HG02852 (cell line): ENCODE data around the gene PIP.
"Not testable (repeated sequence)": the region's sequence is repeated elsewhere in the genome, so short reads cannot be mapped to it uniquely, and the experiment has no call there.

Source experiments
- ATAC-seq: cut with Tn5 transposase; IDR thresholded peaks from one replicate; pipeline ENCODE4 v1.9.1; 2021; ENCODE audit warnings: mild to moderate bottlenecking, moderate library complexity; ENCODE audit not compliant: unreplicated experiment

Gene PIP, protein sequence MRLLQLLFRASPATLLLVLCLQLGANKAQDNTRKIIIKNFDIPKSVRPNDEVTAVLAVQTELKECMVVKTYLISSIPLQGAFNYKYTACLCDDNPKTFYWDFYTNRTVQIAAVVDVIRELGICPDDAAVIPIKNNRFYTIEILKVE

DNA sequence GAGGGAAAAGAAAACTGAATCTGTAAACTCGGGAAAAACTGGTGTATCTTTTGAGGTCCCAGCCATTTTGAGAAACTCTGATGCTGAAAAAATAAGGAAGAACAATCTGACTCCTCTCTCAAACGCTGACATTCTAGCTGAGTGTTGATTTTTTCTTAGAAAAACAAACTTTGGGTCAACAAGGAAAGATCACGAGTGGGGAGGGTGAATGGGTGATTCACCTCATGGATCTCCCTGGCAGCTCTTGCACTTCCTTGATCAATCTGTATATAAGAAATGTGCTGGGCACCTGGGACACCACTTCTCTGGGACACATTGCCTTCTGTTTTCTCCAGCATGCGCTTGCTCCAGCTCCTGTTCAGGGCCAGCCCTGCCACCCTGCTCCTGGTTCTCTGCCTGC, at the start of gene PIP:
PIP (plus strand) TSS at position 297 of the 400 bp plus-strand sequence; CDS start at position 337, 40 bp downstream.
- ATAC-seq: no peak

DNA sequence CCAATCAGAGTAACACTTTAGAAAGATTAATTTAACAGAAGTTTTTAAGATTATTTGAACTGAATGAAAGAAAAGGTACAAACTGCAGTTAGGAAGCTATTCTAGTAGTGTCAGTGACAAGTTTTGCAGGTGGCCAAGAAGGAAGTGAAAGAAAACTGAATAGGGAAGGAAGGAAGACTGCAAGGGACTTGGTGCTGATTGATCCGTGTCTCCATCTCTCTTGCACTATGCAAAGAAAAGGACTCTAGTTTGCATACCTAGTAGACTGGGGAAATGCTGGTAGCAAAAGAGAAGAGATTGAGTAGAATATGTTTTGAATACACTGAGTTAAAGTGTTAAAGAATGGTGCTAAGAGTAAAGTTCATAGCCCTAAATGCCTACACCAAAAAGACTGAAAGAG, 46.8 kb upstream of the PIP start:
- no peak for ATAC-seq

DNA sequence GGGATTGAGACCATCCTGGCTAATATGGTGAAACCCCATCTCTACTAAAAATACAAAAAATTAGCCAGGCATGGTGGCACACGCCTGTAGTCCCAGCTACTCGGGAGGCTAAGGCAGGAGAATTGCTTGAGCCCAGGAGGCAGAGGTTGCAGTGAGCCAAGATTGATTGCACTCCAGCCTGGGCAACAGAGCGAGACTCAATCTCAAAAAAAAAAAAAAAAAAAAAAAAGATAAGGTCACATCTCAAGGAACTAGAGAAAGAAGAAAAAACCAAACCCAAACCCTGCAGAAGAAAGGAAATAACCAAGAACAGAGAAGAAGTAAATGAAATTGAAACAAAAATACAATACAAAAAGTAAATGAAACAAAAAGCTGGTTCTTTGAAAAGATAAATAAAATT, 46.3 kb upstream of the PIP start:
- ATAC-seq: not testable (repeated sequence)

DNA sequence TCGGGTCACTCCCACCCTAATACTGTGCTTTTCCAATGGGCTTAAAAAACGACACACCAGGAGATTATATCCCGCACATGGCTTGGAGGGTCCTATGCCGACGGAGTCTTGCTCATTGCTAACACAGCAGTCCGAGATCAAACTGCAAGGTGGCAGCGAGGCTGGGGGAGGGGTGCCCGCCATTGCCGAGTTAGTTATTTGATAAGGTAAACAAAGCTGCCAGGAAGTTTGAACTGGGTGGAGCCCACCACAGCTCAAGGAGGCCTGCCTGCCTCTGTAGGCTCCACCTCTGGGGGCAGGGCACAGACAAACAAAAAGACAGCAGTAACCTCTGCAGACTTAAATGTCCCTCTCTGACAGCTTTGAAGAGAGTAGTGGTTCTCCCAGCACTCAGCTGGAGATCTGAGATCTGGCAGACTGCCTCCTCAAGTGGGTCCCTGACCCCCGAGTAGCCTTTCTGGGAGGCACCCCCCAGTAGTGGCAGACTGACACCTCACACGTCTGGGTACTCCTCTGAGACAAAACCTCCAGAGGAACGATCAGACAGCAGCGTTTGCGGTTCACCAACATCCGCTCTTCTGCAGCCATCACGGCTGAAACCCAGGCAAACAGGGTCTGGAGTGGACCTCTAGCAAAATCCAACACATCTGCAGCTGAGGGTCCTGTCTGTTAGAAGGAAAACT, 43.2 kb upstream of the PIP start:
- ATAC-seq: not testable (repeated sequence)

DNA sequence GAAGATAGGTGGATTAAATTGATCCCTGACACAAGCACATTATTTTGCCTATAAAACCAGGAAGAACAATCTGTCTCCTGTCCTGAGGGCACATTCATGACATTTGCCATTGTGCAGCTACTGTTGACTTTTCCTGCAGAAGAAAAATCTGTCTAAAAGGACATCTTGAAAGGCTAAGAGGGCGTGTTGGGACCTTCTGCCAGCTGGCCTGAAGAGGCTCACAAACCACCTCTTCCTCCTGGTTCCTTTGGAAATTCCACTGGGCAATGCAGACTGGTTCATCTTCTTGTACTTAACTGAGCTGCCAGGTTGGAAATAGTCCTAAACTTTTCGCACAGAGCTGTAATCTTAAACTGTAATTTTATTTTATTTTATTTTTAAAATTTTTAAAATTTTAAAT, 35.7 kb upstream of the PIP start:
- ATAC-seq: no peak

DNA sequence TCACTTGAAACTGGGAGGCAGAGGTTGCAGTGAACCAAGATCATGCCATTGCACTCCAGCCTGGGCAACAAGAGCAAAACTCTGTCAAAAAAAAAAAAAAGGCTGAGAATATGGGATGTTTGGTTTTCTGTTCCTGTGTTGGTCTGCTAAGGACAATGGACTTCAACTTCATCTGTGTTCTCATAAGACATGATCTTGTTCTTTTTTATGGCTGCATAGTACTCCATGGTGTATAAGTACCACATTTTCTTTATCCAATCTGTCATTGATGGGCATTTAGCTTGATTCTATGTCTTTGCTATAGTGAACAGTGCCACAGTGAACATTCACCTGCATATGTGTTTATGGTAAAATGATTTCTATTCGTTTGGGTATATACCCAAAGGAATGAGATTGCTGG, 32.3 kb upstream of the PIP start:
- ATAC-seq: not testable (repeated sequence)

DNA sequence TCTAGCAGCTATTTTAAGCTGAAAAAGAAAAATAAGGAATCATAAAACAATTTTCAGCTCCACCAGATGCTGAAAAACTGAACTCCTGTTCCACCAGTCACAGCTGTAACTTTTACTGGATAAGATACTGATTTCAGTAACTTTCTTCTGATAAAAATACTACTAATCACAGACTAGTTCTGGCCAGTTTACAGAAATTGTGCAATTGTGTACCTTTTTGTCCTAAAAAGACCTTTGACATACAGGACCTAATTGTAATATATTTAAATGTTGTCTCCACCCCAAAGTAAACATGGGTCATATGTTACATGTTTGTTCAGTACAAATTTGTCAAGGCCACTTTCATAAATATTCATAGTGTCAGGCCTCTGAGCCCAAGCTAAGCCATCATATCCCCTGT, 27.1 kb upstream of the PIP start:
- ATAC-seq: no peak

DNA sequence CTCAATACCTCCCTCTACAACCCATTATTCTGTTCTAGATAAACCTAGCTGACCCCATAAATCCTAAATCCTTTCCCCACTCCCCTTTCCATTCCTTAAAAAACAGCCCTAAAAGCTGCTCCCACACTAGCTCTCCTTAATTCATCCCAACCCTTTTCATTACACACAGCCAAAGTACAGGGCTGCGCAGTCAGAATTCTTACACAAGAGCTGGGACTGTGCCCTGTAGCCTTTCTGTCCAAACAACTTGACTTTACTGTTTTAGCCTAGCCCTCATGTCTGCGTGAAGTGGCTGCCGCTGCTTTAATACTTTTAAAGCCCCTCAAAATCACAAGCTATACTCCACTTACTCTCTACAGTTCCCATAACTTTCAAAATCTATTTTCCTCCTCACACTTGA, 23.9 kb upstream of the PIP start:
- ATAC-seq: not testable (repeated sequence)

DNA sequence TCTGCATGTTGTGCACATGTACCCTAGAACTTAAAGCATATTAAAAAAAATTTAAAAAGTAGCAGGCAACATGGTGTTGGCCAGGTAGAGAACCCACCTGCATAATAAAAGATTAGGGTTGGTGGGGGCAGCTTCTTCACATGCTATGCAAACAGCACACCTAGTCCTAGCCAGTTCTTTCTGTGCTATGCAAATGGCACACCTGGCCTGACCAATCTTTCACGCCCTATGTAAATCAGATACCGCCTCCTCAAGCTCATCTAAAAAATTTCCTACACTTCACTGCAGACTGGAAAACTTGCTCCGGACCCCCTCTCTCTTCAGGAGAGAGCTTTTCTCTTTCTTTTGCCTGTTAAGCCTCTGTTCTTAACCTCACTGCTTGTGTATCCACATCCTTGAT, 14.5 kb upstream of the PIP start:
- ATAC-seq: no peak

DNA sequence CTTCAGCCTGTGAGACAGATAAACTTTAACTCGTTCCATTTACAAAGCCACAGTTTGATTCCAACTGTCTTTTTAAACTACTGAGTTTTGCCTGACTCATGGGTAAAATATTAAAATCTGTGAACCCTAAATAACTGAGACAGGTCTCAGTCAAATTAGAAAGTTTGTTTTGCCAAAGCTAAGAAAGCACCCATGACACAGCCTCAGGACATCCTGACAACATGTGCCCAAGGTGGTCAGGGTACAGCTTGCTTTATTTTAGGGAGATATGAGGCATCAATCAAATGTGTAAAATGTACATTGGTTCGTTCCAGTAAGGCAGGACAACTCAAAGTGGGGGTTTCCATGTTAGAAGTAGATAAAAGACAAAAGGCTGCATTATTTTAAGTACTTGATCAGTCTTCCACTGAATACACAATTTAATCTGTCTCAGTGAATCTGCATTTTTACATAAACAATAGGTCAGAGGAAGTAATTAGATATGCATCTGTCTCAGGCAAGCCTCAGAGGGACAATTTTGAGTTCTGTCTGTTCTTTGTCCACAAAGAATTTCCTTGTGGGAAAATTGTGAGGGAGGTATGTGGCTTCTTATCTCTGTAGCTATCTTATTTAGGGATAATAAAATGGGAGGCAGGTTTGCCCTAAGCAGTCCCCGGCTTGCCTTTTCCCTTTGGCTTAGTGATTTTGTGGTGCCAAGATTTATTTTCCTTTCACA, 11.0 kb upstream of the PIP start:
- ATAC-seq: no peak

DNA sequence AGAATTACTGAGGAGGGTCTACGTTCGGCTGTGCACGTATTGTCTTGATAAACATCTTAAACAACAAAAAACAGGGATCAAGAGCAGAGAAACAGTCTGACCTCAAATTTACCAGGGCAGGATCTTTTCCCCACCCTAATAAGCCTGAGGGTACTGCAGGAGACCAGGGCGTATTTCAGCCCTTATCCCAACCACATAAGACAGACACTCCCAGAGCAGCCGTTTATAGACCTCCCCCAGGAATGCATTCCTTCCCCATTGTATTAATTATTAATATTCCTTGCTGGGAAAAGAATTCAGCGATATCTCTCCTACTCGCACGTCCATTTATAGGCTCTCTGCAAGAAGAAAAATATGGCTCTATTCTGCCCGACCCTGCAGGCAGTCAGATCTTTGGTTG, 8.6 kb upstream of the PIP start:
- not testable (repeated sequence) for ATAC-seq

DNA sequence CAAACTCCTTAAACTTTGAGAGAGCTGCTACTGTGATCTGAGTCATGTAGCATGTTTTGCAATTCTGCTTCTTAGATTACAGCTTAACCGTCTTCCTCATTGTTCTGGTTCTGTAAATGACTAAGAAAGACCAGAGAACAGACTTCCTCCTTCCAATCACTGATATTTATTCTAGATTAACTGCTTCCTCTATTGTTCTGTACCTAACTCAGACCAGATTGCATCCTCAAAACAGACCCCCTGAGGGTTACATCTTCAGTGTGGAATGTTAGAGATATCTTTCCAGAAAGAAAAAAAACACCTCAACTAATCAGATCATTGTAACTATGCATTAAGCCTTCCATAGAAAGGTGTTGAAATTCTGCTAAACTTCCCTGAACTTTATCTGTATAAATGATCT, 5.7 kb upstream of the PIP start:
- no peak for ATAC-seq

DNA sequence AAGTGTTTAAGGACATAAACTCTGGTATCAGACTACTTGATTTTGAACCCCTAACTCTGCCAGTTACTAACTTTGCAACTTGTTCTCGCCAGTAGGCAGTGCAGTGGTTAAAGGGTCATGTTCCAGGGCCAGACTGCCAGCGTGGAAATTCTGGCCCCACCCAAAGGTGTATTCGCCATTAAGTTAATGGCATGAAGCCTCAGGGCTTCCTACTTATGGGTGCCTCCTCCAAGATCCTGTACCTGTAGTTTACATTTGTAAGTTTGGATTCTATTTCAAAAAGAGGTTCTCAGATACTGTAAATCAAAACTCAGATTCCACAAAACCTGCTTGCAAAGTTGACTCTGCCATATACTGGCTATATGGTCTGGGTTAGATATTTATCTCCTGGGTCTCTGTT, 2.8 kb upstream of the PIP start:
- ATAC-seq: no peak

DNA sequence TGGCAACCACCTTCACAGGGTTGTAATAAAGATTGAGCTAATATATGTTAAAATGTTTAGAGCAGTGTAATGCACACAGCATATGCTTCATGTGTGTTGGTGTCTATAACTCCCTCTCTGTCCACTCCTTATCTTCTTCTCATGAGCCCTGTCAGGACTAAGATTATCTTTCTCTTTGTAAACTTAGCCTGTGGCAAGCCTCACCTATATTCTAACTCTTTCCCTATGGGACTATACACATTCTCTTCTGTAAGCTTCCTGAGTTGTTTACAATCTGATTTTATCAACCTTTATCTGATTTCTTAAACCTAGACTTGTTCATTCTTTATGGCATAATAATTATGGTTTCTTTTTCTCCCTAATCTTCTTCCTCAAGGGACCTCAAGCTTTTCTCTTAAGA, 2.4 kb upstream of the PIP start:
- no peak for ATAC-seq

DNA sequence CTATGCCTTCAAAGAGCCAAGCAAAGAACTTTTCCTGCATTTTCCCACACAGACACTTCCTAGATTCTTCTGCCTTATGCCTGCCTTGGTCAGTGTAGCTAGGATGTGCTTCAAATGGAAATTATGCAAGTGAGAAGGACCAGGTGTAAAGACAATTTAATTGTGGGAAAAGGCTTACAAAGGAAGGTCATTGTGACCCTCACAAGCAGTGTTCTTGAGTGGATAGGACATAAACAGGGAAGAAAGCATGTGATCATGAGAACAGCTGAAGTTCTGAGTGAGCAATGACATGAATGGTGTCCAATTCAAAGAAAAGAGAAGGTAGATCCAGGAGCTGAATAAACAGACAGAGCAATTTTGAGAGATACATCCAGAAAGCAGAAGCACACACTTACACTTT, 1.3 kb upstream of the PIP start:
- ATAC-seq: no peak

DNA sequence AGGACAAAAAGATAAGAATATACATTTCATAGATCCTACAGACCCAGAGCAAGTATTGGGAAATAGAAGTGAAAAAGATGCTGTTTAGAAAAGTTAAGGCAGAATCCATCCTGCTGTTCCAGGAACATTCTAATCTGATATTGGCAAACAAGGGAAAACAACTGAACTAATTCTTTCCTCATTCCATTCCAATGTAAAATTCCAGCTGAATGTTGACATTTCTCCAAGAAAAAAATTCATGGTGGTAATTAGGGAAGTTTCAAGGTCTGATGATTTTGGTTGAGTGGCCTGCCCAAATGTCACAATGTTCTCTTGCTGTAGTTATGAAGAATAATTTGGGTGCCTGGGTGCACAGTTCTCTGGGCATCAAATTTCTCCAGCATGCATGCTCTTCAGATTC, 15.2 kb downstream of the PIP start:
- no peak for ATAC-seq

DNA sequence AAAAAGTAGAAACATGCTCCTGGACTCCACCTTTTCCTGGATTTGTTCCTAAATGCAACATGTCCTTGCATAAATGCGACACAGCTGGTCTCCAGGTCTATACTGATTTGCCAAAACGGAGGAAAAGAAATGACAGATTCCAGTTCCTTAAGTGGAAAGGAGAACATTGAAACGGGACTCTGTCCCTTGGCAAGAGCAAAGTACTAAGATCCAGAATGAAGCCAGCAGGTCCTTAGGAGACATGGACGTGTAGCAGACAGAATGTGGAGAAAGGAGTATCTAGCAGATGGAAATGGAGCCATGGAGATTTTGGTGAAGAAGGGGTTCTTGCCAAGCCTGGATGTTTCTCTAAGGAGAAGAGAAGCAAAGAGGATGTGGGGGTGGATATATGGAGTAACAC, 16.2 kb downstream of the PIP start:
- no peak for ATAC-seq

DNA sequence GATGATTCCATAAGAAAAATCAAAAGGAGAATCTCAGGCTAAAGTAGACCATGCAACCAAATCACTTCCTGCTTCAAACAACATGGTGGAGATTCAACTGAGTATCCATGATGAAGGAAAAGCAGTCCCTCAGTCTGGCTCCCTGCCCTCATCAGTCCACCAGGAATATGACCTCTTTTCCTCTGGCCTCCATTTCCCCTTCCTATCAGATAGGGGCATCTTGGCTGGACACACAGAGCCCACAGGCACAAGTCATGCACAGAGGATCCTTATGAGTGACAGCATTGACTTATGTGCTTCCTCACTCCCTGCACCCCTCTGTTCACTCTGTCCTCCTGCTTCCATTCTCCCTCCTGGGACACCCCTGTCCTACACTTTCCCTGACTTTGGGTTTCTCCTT, 16.8 kb downstream of the PIP start:
- ATAC-seq: no peak

DNA sequence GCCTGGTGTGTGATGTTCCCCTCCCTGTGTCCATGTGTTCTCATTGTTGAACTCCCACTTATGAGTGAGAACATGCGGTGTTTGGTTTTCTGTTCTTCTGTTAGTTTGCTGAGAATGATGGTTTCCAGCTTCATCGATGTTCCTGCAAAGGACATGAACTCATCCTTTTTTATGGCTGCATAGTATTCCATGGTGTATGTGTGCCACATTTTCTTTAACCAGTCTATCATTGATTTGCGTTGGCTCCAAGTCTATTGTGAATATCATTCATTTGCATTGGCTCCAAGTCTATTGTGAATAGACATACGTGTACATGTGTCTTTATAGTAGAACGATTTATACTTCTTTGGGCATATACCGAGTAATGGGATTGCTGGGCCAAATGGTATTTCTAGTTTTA, 18.8 kb downstream of the PIP start:
- not testable (repeated sequence) for ATAC-seq

DNA sequence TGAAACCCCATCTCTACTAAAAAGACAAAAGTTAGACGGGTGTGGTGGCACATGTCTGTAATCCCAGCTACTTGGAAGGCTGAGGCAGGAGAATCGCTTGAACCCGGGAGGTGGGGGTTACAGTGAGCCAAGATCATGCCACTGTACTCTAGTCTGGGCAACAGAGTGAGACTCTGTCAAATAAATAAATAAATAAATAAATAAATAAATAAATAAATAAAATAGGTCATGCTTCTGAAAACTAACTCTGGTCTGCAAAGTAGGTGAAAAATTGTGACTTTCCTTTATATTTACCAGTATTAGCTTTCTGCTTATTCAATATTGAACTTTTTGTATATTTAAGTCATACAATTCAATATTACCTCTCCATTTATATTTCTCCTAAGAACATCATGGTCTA, 26.7 kb downstream of the PIP start:
- ATAC-seq: not testable (repeated sequence)

DNA sequence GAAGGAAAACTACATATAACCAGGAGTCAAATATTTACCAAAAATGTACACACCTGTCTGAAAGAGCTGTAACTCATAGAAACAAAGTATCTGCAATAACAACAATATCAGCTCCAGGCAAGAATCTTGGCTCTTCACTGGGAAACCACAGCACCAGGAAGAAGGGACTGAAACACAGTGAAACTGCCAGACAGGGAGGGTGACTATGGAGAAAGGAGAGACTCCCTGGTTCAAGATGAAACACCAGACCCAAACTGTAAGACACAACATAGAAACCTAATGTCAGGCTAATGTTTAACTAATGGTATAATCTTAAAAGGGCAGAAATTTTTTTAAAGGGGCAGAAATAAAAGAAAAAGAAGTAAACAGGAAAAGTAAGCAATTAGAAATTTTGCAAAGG, 39.8 kb downstream of the PIP start:
- no peak for ATAC-seq

DNA sequence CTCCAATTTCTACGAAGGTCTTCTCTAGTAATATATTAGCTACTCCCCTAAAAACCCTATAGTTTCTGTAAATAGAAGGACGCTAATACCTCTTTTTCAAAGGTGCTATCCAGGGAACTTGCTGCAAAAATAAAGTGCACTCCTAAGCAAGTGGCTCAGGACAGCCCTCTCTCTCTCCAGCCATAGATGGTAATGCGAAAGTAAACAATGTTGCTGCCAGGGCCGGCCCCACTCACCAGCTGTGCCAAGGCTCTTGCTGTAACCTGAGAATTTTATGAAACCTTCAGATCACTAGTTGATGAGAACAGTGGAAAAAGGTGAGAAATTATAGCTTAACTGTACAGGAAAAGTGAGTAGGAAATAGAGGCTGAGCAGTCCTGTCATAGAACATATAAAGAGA, 40.5 kb downstream of the PIP start:
- no peak for ATAC-seq
